Measurements from ENCODE around the gene ADCK1.
"Not testable (repeated sequence)": the region's sequence is repeated elsewhere in the genome, so short reads cannot be mapped to it uniquely, and the experiment has no call there.

ADCK1 gene

DNA sequence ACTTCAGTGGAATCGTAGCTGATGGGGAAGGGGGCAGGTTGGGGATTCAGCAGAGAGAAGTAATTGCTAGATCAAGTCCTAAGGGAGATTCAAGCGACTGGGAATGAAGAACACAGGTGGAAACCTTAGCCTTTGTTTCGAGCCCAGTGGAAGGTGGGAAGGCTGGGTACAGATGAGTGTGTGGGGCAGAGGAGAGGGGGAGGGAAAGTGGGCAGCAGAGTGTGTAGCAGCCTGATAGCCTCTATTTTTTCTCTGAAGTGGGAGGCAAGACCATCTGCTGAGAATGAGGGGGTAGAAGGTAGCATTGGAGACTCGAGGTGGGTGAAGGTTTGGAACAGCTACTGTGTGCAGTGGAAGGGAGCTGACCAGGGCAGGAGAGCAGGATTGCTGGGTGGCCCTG is 91.0 kb downstream of the ADCK1 start:
- no peak overlapping the region for H3K27ac ChIP-seq
- H3K4me3 ChIP-seq: no peak overlapping the region

DNA sequence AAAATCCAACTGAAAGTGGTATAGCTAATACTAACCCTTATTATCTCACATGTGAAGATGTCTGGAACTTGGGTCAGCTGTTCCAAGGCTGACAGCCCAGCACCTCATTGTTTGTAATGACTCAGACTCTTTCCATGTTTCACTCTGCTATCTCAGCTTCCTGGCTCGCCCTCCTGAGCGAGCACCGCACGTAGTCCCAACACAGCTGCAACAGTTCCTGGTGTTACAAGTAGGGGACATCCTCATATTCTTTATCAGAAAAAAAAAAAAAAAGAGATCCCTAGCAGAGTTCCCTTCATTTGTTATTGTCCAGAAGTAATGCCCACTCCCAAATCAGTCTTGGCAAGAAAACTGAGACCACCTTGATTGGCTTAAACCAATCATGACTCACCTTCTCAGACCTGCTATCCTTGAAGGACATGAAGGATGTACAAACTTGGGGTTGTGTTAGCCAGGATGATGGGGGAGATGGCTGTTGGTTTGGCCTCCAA is 92.5 kb downstream of the ADCK1 start:
- Histone ChIP-seq H3K4me3 (no peak overlapping the region), H3K27ac (no peak overlapping the region)

DNA sequence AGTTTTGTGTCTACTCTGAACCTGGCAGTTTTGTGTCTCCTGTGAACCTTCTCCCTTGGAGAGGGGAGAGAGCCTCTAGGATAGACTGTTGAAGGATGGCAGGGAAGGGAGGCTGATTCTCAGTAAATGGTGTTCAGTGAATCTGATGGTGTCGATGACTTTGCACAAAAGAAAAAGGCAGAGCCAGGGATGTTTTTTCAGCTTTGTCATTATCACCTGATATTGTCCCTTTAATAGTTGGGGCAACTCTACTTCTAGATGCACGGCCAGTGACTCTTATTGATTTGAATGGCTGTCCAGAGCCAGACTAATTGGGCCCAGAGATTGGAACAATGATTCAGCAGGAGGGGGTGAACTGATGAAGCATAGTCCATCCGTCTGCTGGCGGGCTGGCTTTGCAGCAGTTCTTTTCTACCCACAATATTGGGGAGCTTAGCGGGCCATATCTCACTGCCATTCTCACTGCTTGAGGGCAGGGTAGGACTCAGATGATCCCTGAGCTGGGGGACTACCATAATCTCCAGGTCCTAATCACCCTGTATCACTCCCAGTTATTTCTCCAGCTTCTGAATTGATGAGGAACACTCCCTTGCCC is 93.1 kb downstream of the ADCK1 start:
- Histone ChIP-seq H3K27ac (no peak overlapping the region), H3K4me3 (no peak overlapping the region)

DNA sequence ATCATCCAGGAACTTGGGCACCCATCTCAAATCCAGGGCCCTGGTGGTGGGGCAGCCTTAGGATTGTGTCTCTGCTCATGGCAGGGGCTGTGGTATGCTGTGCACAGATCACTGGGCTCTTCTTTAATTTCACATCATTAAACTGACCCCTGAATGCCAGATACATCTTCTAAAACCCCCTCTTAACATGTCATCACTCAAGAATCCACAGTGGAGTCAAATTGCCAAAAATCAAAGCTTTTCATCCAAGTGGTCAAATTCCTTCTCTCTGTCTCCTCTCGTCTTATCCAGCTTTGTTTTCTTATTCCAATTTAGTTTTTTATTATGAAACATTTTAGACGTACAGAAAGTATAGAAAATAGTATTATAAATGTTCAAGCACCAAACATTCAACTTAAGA is 97.5 kb downstream of the ADCK1 start:
- Histone ChIP-seq H3K4me3 (no peak overlapping the region), H3K27ac (no peak overlapping the region)

DNA sequence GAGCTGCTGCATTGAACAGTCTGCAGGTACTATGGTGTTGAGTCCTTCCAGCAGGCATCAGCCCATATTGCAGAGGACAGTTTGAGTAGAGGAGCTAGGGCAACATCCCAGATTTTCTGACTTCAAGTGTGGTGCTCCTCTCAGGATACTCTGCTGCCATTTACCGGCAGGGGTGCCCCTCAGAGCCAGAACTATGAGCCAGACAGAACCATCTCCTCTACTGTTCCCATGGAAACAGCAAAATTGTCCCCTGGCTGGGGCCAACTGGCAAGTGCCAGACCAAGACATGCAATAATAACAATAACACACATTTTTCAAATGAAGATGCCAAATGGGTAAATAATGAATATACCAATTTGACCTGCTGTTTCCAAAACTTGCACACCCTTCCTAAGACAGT is 102.9 kb downstream of the ADCK1 start:
- no peak overlapping the region for H3K27ac ChIP-seq
- H3K4me3 ChIP-seq: no peak overlapping the region

DNA sequence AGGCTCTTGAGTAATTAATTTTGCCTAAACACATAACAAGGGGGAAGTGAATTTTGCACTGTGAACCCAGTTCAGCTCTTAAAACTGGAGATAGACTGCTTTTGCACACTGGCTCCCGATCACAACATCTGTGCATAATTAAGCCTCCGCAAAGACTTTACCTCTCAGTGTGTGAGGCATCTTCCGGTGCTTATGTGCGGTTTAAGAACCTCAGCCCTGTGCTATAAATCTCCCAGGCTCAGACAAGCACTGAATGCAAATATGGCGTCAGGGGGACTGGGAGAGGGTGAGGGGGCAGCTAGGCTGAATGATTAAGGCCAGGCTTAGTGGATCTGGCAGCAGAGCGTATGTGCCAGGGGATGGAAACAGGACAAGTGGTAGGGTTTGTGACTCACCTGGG is 103.3 kb downstream of the ADCK1 start:
- H3K27ac ChIP-seq: no peak overlapping the region
- no peak overlapping the region for H3K4me3 ChIP-seq

DNA sequence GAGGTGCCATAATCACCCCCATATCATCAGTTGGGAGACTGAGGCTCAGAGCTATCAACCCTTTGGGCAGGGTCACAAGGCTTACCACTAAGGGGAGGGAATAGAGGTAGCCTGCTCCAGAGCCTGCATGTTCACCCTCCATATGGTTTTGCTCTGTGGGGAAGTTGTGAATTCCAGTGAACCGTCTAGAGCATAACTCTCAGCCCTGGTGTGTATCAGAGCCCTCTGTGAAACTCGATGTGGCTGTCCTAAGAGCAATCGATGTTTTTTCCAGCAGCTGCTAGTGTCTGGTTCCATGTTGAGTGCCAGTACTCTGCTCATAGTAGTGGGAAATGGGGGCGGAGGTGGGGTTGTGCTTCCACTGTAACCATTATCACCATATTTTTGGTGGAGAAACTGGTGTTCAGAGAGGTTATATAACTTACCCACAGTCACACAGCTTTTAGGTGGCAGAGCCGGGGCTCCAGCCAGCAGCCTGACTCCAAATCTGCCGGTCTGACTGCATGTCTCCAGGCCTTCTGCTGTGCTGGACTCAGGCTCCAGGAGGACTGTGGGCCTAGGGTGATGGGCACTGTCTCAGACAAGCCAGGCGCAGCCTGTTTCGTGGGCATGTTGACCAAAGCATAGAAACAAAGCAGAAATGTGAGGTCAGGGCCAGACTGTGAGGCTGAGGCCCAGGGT is 104.2 kb downstream of the ADCK1 start:
- Histone ChIP-seq H3K4me3 (no peak overlapping the region), H3K27ac (no peak overlapping the region)

DNA sequence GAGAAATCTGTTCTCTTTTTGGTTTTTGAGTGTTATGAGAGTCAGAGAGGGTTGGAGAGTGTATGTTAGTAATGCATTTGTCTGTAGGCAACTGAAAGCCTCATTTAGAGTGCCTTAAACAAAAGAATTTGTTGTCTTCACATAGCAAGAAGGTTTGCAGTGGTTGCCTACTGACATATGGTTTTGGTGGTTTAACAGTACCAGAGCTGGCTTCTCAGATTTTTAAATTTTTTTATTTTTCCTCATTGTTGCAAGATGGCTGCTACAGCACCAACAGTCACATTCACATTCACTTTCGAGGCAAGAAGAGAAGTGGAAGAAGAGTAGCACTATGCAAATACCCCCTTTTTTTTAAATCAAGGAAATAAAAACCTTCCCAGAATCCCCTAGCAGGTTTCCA is 106.5 kb downstream of the ADCK1 start:
- H3K4me3 ChIP-seq: no peak overlapping the region

DNA sequence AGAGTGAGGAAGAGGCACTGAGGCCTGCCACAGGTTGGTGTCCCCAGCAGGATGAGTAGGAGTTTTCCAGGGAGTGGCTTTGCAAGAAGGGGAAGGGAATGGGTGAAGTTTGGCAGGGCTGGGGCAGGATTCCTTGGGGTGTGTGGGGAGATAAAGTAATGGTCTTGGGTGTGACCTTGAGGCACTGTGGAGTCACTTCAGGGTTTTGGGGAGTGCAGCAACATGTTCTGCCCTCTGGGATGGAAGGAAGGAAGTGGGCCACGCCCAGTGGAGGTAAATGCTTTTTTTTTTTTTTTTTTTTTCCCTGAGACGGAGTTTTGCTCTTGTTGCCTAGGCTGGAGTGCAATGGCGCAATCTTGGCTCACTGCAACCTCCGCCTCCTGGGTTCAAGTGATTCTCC is 108.9 kb downstream of the ADCK1 start:
- H3K27ac ChIP-seq: no peak overlapping the region
- H3K4me3 ChIP-seq: no peak overlapping the region

More for the DNA sequence above, 106.5 kb downstream of the ADCK1 start:
- H3K27ac ChIP-seq: no peak overlapping the region

DNA sequence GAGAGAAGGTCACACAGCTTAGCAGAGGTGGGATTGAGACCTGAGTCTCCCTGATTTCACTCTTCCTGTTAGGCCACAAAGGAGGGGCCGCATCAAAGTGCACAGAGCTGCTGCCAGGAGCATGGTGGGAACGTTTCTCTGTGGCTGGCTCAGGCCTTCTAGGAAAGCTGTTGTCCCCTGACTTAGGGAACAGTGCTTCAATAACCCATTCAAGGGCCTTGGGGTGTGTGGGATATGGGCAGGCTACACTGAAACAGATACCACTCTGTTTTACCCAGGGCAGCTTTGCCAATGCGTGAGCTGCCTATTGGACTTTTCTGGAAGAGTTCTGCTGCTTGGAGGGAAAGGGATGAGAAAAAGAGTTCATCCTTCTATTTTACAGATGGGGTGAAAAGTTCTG is 110.0 kb downstream of the ADCK1 start:
- Histone ChIP-seq H3K4me3 (no peak overlapping the region), H3K27ac (no peak overlapping the region)

DNA sequence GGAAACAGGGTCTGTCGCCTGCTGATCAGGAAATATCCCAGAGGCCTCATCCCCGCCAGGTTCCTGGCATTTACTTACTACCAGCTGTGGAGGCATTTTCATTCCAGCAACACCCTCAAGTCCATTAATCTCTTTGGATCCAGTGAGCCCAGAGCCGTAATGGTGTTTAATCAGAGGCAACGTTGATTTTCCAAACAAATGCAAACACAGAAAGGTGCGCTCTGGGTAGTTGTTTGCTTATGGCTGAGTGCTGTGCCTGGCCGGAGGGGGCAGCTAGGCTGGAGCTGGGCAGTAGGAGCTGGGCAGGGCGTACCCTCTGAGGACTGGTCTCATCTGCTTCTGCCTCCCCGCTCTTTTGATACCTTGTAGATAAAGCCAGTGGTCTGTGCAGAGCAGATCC is 110.6 kb downstream of the ADCK1 start:
- H3K4me3 ChIP-seq: no peak overlapping the region
- H3K27ac ChIP-seq: no peak overlapping the region

DNA sequence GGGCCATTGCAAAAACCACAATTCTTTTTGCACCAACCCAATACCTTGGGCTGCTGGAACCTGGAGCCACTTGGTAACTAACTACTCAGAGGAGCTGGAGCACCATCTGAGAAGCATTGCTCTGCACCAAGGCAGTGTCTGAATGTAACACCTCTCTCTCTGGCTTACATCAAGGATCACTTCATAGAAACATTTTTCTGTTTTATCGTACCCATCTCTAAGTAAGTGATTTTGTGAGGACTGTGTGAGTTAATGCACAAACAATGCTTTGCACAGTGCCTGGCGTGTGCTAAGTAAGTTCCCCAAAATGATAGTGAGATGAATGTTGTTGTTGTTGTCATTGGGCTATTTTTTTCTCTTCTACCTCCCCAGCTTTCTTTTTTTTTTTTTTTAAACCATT is 111.4 kb downstream of the ADCK1 start:
- H3K4me3 ChIP-seq: no peak overlapping the region
- no peak overlapping the region for H3K27ac ChIP-seq

DNA sequence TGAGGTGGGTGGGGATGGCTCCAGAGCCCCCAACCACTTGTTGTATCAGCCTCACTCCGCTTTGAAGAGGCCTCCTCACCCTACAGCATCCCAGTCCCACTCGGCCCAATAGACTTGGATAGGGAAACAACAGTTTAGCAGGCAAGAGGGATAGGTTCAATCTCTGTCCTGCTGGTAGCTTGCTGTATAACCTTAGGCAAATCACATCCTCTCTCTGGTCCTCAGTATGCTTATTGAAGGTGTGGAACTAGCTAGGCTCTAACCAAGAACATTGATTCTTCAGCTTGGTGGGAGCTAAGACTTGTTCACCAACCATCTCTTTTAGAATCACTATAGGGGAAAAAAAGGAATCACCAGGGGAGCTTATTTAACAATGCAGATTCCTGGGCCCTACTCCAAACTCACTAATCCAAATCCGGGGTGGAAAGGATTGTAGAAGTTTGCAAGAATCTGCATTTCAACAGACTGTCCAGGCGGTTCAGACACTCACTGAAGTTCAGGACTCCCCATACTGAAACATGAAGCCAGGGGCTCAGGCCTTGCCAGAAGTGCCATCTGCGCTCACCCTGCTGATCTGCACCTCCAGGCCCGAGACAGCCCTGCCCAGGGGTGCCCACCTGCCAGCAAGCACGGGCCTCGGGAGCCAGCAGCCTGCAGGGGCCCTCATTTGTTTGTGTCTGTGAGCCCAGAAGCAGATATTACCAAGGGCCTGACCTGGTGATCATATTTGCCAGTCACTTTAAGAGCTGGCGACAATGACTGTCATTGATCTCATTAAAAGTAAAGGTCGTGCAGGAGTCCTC is 113.0 kb downstream of the ADCK1 start:
- no peak overlapping the region for H3K4me3 ChIP-seq
- H3K27ac ChIP-seq: no peak overlapping the region

DNA sequence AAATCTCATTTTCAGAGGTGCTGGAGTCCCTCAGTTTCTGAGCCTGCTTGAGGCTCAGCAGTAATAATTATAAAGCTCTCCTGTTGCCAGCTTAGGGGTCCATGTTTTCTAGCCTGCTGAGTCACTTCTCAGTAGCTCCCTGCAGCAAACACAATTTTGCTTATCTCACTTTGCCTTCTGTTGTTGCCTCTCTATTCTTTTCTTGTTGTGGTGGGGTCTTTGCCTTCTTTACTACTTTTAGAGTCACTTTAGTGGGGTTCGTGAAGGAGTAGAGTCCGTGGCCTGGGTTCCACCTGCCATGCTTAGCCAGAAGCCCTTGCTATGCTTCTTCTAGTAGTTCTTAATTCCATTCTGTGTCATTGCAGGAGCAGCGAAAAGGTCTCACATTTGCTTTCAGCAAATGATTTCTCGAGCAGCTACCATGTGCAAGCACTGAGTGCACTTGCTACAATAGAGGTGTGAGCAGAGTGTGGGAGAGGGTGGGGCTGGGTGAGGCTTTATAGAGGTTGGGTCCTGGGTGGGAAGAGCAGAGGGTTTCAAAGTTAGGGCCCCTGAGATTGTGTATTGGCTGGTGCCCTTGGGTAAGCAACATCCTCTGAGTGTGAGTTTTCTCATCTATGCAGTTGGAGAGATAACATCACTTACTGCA is 114.3 kb downstream of the ADCK1 start:
- no peak overlapping the region for H3K27ac ChIP-seq
- H3K4me3 ChIP-seq: no peak overlapping the region

DNA sequence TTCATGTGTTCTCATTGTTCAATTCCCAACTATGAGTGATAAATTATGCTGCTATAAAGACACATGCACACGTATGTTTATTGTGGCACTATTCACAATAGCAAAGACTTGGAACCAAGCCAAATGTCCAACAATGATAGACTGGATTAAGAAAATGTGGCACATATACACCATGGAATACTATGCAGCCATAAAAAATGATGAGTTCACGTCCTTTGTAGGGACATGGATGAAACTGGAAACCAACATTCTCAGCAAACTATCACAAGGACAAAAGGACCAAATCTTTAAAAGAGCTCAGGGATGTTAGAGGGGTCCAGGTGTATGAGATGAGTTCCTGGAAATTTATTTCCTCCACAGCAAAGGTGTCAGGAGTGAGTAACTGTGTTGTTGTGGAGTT is 115.5 kb downstream of the ADCK1 start:
- H3K4me3 ChIP-seq, H3K27ac ChIP-seq: not testable (repeated sequence)

DNA sequence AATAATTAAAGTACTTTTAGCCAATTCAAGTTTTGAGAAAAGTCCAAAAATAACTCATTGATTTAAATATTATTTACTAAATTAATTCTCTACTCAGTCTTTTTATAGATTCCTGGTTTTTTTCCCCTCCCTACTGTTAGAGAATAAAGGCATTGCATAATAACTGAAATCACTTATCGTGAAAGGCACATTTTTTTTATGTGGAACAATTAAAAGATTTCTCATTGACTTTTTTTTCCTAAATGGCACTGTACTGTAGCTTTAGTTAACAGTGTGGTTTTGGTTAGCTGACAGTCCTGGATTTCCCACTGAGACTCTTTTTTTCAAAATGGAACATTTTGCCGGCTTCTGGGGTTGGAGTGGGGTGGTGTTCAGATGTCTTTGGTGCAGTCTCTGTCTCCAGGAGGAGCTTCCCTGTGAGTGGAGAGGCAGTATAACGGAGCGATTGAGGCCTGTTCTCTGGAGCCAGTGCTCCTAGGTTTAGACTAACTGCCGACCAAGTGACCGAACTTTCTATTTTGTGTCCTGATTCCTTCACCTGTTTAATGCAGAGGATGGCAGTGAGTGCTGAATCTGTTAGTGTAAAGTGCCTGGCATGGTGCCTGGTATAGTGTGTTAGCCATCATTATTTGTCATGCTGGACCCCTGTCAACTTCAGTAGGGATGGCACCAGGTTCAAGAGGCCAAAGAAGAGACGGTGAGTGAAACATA is 117.7 kb downstream of the ADCK1 start:
- Histone ChIP-seq H3K4me3 (no peak overlapping the region), H3K27ac (no peak overlapping the region)

DNA sequence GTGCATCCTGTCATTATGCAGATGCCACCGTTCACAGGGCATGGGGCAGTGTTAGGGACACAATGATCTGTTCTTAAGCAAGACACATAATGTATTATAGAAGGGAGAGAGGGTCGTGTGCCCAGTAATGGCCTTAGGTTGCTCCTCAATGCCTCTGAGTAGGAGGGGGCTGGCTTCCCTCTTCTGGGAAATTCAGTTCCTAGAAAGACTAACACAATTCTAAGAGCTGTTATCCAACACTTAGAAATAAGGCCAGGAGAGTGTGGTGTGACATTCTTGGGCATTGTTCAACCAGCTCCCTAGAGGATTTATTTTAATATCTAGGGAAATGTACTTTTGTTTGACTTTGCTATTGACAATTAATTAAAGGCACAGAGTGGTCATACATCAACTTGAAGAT is 118.5 kb downstream of the ADCK1 start:
- Histone ChIP-seq H3K27ac (no peak overlapping the region), H3K4me3 (no peak overlapping the region)

DNA sequence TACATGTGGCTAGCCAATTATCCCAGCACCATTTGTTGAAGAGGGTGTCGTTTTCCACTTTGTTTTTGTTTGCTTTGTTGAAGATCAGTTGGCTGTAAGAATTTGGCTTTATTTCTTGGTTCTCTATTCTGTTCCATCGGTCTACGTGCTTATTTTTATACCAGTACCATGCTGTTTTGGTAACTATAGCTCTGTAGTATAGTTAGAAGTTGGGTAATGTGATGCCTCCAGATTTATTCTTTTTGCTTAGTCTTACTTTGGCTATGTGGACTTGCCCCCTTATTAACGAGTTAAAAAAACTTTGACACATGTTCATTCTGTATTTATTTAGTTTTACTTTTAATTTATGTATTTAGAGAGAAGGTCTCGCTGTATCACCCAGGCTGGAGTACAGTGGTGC is 120.4 kb downstream of the ADCK1 start:
- no peak overlapping the region for H3K27ac ChIP-seq
- H3K4me3 ChIP-seq: no peak overlapping the region

DNA sequence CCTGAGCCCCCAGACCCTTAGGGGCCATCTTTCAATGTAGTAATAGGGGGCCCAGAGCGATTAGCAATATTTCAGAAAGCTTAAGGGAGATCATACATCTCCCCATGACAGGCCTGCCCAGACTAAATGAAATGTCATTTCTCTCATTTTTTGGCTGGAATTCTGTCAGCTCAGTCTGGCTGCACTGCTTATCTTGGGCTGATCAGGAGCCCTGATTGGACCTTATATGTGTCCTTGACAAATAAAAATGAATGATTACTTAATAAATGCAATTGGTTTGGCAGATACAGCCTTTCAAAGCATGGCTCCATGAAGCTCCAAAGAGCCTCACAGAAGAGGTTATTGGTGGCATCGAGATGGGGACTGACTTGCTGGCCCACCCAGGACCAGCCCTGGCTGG is 121.9 kb downstream of the ADCK1 start:
- no peak overlapping the region for H3K27ac ChIP-seq

More for the DNA sequence above, 121.9 kb downstream of the ADCK1 start:
- H3K4me3 ChIP-seq: no peak overlapping the region

Data from skin epidermis (tissue), 12 donors.